Neural cell (in vitro differentiated cells): ENCODE measurements around the gene MRPL1.

Experiments used
- EP300 ChIP-seq: fragments of 450-650 bp; conservative IDR thresholded peaks from 2 replicates; pipeline ENCODE4 v1.6.1; 2014; ENCODE audit warnings: antibody characterized with exemption, mild to moderate bottlenecking, moderate library complexity; ENCODE audit not compliant: poor library complexity, severe bottlenecking
- EZH2 ChIP-seq: fragments of 200-600, 300-800 bp; shearing (Covaris generic), sonication (generic); IDR thresholded peaks from 2 replicates; pipeline ENCODE4 v1.6.1; 2014; ENCODE audit warnings: antibody characterized with exemption, low read length, borderline replicate concordance, mild to moderate bottlenecking; ENCODE audit not compliant: insufficient read depth, poor library complexity, severe bottlenecking
- POLR2AphosphoS5 ChIP-seq: IDR thresholded peaks from 2 replicates; pipeline ENCODE4 v1.6.1; 2012
- SMC3 ChIP-seq: fragments of 450-650 bp; conservative IDR thresholded peaks from 2 replicates; pipeline ENCODE4 v1.6.1; 2014; ENCODE audit warnings: antibody characterized with exemption, mild to moderate bottlenecking, moderate library complexity; ENCODE audit not compliant: poor library complexity
- TF ChIP-seq, protein P1 (sequence below): fragments of 450-650 bp; IDR thresholded peaks from 2 replicates; pipeline ENCODE4 v1.5.1; 2014; ENCODE audit warnings: antibody characterized with exemption, mild to moderate bottlenecking, moderate library complexity; ENCODE audit not compliant: poor library complexity, severe bottlenecking
- TF ChIP-seq, protein P2 (sequence below): IDR thresholded peaks from 2 replicates; pipeline ENCODE4 v1.6.1; 2012; ENCODE audit warnings: borderline replicate concordance

DNA sequence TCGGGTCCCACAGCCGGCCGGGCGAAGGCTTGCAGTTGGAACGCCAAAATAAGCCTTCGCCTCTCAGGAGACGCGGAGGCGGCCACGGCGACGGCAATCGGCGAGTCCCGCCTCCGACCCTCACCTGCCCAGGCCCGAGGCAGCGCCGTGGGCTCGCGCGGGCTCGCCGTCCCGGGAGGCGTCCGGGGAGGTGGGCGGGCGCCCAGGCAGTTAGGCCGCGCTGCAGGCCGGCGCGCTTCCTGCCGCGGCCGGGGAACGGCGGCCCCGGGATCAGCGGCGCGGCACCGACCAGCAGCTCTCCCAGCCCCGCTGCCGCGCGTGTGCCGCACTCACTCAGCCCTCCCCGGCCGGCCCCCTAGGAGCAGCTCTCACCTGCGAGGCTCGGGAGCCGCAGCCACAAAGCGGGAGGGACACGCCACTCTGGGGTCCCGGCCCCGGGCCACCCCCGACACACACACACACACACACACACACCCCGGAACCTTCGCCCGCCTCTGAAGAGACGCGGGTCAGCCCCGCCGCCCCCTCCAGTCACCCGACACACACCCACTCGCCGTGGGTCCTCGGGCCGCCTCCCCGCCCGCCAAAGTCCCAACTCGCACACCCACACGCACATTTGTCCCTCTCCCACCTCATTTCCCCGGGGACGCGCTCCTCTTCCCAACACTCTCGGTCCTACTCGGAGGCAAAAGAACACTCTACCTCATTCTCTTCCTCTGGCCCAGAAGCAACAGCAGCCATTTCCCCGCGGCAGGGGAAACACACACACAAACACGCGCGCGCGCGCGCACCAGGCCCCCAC, 43.8 kb upstream of the MRPL1 start, which contains the start of gene CNOT6L:
- no peak for TF ChIP-seq EZH2
- TF ChIP-seq, protein P1, sequence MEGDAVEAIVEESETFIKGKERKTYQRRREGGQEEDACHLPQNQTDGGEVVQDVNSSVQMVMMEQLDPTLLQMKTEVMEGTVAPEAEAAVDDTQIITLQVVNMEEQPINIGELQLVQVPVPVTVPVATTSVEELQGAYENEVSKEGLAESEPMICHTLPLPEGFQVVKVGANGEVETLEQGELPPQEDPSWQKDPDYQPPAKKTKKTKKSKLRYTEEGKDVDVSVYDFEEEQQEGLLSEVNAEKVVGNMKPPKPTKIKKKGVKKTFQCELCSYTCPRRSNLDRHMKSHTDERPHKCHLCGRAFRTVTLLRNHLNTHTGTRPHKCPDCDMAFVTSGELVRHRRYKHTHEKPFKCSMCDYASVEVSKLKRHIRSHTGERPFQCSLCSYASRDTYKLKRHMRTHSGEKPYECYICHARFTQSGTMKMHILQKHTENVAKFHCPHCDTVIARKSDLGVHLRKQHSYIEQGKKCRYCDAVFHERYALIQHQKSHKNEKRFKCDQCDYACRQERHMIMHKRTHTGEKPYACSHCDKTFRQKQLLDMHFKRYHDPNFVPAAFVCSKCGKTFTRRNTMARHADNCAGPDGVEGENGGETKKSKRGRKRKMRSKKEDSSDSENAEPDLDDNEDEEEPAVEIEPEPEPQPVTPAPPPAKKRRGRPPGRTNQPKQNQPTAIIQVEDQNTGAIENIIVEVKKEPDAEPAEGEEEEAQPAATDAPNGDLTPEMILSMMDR, result no peak
- no peak for TF ChIP-seq SMC3
- TF ChIP-seq EP300, result peak; percentile 7
- TF ChIP-seq POLR2AphosphoS5, result peak; percentile 69
- TF ChIP-seq, protein P2, sequence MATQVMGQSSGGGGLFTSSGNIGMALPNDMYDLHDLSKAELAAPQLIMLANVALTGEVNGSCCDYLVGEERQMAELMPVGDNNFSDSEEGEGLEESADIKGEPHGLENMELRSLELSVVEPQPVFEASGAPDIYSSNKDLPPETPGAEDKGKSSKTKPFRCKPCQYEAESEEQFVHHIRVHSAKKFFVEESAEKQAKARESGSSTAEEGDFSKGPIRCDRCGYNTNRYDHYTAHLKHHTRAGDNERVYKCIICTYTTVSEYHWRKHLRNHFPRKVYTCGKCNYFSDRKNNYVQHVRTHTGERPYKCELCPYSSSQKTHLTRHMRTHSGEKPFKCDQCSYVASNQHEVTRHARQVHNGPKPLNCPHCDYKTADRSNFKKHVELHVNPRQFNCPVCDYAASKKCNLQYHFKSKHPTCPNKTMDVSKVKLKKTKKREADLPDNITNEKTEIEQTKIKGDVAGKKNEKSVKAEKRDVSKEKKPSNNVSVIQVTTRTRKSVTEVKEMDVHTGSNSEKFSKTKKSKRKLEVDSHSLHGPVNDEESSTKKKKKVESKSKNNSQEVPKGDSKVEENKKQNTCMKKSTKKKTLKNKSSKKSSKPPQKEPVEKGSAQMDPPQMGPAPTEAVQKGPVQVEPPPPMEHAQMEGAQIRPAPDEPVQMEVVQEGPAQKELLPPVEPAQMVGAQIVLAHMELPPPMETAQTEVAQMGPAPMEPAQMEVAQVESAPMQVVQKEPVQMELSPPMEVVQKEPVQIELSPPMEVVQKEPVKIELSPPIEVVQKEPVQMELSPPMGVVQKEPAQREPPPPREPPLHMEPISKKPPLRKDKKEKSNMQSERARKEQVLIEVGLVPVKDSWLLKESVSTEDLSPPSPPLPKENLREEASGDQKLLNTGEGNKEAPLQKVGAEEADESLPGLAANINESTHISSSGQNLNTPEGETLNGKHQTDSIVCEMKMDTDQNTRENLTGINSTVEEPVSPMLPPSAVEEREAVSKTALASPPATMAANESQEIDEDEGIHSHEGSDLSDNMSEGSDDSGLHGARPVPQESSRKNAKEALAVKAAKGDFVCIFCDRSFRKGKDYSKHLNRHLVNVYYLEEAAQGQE, result peak; percentile 79
